ENCODE measurements around the gene FHL1.
A peak's percentile ranks its signal among the peaks of the same experiment; 100 is the strongest.
"Not testable (repeated sequence)": the region's sequence is repeated elsewhere in the genome, so short reads cannot be mapped to it uniquely, and the experiment has no call there.

FHL1 gene

DNA sequence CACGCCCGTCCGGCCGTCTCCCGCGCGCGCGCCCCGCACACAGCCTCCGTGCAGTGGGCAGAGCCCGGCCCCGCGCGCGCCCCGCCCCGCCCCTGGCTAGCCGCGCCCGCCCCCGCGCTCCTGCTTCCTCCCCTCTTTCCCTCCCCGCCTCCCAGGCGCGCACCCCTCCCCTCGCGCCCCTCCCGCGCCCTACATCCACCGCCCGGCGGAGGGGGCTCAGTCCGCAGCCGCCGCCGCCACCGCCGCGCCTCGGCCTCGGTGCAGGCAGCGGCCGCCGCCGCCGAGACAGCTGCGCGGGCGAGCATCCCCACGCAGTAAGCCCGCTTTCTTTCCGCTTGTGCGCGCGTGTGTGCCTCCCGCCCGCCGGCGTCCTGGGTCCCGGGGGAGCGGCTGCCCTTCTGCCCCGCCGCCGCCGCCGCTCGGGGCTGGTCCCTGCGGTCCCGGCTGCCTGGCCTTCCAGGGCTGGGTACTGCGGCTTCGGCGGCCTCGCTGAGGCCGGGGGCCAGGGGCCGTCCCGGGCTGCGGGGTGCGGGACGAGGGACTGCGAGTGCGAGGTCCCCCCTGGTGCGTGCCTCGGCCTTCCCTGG lies at the start of gene FHL1:
Gene FHL1 (plus strand): TSS at position 219 of the 587 bp plus-strand sequence.
- no peaks in the 10 kb centered on the region for H3K36me3 ChIP-seq (ENCODE audit: insufficient read depth, low read depth, low read length)
- H3K27ac ChIP-seq (ENCODE audit: low read length): no peak within 1 kb of the TSS
- peaks cover 31% of the 10 kb centered on the region for H3K27me3 ChIP-seq (ENCODE audit: insufficient read depth, low read length)
- no peaks in the 10 kb centered on the region for H3K9me3 ChIP-seq (ENCODE audit: insufficient read depth, low read depth, low read length)
- no peaks in the 10 kb centered on the region for H3K4me1 ChIP-seq (ENCODE audit: insufficient read depth, low read length)
- peak within 1 kb of the TSS; percentile 57; the same call in 1 of the 2 replicates for H3K9ac ChIP-seq (ENCODE audit: low read depth, low read length)
- peak within 1 kb of the TSS; percentile 71 for H3K4me3 ChIP-seq (ENCODE audit: low read length)

DNA sequence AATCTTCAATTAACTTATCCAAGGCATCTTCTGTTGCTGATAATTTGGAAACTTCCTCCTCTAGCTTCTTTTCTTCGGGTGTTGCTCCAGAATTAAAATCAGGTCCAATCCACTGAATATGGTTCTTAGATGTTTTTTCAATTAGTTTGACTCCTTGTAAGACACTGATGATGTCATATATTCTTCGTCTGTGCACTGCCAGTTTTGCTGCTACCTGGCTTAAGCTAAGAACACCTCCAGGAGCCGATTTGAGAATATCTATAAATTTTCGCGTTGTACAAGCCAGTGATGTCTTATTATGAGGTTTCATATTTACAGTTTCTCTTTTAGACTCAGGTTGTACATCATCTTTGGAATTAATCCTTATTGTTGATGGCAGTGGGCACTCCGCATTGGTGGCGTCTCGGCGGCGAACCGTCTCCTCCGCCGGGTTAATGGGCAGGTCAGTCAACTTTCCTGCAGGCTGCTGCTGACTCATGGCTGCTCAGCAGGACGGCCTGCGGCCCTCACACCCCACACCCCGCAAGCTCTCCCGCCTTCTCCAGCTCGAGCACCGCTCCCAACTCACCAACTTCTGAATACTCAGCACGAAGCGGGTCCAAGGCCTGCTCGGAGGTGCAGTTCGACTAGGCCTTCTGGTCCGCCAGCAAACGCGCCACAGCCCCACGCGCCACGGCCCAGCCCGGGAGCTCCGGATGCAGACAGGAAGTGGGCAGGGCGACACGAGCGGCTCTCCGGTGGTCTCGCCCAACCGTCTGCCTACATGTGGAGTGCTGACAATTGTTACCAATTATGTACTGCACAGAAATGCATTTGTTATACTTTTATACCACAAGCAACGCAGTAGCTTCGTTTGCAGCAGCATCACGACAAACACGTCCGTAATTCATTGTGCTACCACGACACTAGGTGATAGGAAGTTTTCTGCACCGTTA lies 49.2 kb upstream of the FHL1 start:
- H3K9me3 ChIP-seq (ENCODE audit: insufficient read depth, low read depth, low read length): no peaks in the 10 kb centered on the region
- H3K4me1 ChIP-seq (ENCODE audit: insufficient read depth, low read length): no peaks in the 10 kb centered on the region; the same call in 1 of the 2 replicates
- no peaks in the 10 kb centered on the region for H3K36me3 ChIP-seq (ENCODE audit: insufficient read depth, low read depth, low read length)
- no peaks in the 10 kb centered on the region for H3K27me3 ChIP-seq (ENCODE audit: insufficient read depth, low read length)
- H3K27ac ChIP-seq (ENCODE audit: low read length): no peak overlapping the region
- H3K9ac ChIP-seq (ENCODE audit: low read depth, low read length): no peak overlapping the region
- no peak overlapping the region for H3K4me3 ChIP-seq (ENCODE audit: low read length)

DNA sequence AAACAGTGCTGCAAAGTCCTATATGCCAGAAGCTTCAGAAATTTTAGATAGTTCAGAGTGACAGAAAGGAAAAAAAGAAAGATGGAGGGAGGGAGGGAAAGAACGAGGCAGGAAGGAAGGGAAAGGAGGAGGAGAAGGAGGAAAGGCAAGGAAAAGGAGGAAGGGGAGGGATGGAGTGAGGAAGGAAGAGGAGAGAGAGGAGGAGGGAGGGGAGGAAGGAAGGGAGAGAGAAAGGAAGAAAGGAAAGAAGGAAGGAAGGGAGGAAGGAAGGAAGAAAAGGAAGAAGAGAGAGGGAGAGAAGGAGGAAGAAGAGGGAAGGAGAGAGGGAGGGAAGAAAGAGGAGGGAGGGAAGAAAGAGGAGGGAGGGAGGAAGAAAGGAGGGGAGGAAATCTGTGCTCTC lies 42.4 kb upstream of the FHL1 start:
- no peak overlapping the region for H3K9ac ChIP-seq (ENCODE audit: low read depth, low read length)
- no peaks in the 10 kb centered on the region for H3K9me3 ChIP-seq (ENCODE audit: insufficient read depth, low read depth, low read length)
- H3K4me1 ChIP-seq (ENCODE audit: insufficient read depth, low read length): no peaks in the 10 kb centered on the region
- no peak overlapping the region for H3K27ac ChIP-seq (ENCODE audit: low read length)
- H3K36me3 ChIP-seq (ENCODE audit: insufficient read depth, low read depth, low read length): no peaks in the 10 kb centered on the region
- H3K4me3 ChIP-seq (ENCODE audit: low read length): no peak overlapping the region
- no peaks in the 10 kb centered on the region for H3K27me3 ChIP-seq (ENCODE audit: insufficient read depth, low read length)

GRCh38 chrX:136106920-136107528 lies 40.3 kb upstream of the FHL1 start:
- H3K36me3 ChIP-seq (ENCODE audit: insufficient read depth, low read depth, low read length): no peaks in the 10 kb centered on the region
- no peak overlapping the region for H3K27ac ChIP-seq (ENCODE audit: low read length)
- no peaks in the 10 kb centered on the region for H3K9me3 ChIP-seq (ENCODE audit: insufficient read depth, low read depth, low read length)
- no peak overlapping the region for H3K9ac ChIP-seq (ENCODE audit: low read depth, low read length)
- H3K4me1 ChIP-seq (ENCODE audit: insufficient read depth, low read length): no peaks in the 10 kb centered on the region
- H3K27me3 ChIP-seq (ENCODE audit: insufficient read depth, low read length): no peaks in the 10 kb centered on the region
- H3K4me3 ChIP-seq (ENCODE audit: low read length): no peak overlapping the region

- not testable (repeated sequence) for H3K27me3 ChIP-seq (ENCODE audit: insufficient read depth, low read length); H3K36me3 ChIP-seq (ENCODE audit: insufficient read depth, low read depth, low read length); H3K9me3 ChIP-seq (ENCODE audit: insufficient read depth, low read depth, low read length); H3K27ac ChIP-seq (ENCODE audit: low read length); H3K9ac ChIP-seq (ENCODE audit: low read depth, low read length); H3K4me3 ChIP-seq (ENCODE audit: low read length); H3K4me1 ChIP-seq (ENCODE audit: insufficient read depth, low read length)
These were observed 38.4 kb upstream of the FHL1 start for GRCh38 chrX:136108905-136109304.

DNA sequence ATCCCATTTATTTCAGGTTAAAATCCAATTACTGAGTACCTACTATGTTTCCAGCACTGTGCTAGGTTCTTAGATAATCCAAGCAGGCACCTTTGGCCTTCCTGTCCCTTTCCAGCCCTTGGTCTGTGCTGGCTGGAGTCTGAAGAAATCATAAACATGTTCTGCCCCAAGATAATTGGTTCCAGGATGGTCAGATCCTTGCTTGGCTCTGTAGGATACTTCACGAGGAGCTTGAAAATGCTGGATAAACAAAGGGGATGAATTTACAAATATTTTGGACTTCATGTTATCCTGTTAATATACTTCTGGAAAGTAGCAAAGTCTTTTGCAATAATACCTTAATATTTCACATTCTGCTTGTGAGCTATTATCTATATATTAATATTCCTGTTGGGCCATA lies 35.0 kb upstream of the FHL1 start:
- Histone ChIP-seq H3K9me3 (ENCODE audit: insufficient read depth, low read depth, low read length) (no peaks in the 10 kb centered on the region), H3K27me3 (ENCODE audit: insufficient read depth, low read length) (no peaks in the 10 kb centered on the region), H3K27ac (ENCODE audit: low read length) (no peak overlapping the region), H3K36me3 (ENCODE audit: insufficient read depth, low read depth, low read length) (no peaks in the 10 kb centered on the region), H3K4me1 (ENCODE audit: insufficient read depth, low read length) (no peaks in the 10 kb centered on the region), H3K9ac (ENCODE audit: low read depth, low read length) (no peak overlapping the region), H3K4me3 (ENCODE audit: low read length) (no peak overlapping the region)

GRCh38 chrX:136112778-136113177 lies 34.6 kb upstream of the FHL1 start:
- no peaks in the 10 kb centered on the region for H3K27me3 ChIP-seq (ENCODE audit: insufficient read depth, low read length)
- H3K4me3 ChIP-seq (ENCODE audit: low read length): no peak overlapping the region
- no peaks in the 10 kb centered on the region for H3K9me3 ChIP-seq (ENCODE audit: insufficient read depth, low read depth, low read length)

GRCh38 chrX:136115126-136115903 lies 32.0 kb upstream of the FHL1 start:
- Histone ChIP-seq H3K9me3 (ENCODE audit: insufficient read depth, low read depth, low read length) (no peaks in the 10 kb centered on the region), H3K4me3 (ENCODE audit: low read length) (no peak overlapping the region), H3K4me1 (ENCODE audit: insufficient read depth, low read length) (no peaks in the 10 kb centered on the region), H3K27me3 (ENCODE audit: insufficient read depth, low read length) (no peaks in the 10 kb centered on the region), H3K27ac (ENCODE audit: low read length) (no peak overlapping the region), H3K9ac (ENCODE audit: low read depth, low read length) (no peak overlapping the region), H3K36me3 (ENCODE audit: insufficient read depth, low read depth, low read length) (no peaks in the 10 kb centered on the region)

More at GRCh38 chrX:136112778-136113177, 34.6 kb upstream of the FHL1 start:
- no peaks in the 10 kb centered on the region for H3K36me3 ChIP-seq (ENCODE audit: insufficient read depth, low read depth, low read length)
- H3K4me1 ChIP-seq (ENCODE audit: insufficient read depth, low read length): no peaks in the 10 kb centered on the region
- H3K27ac ChIP-seq (ENCODE audit: low read length): no peak overlapping the region
- H3K9ac ChIP-seq (ENCODE audit: low read depth, low read length): no peak overlapping the region

GRCh38 chrX:136115904-136116297 lies 31.4 kb upstream of the FHL1 start:
- H3K27ac ChIP-seq (ENCODE audit: low read length): no peak overlapping the region
- no peaks in the 10 kb centered on the region for H3K4me1 ChIP-seq (ENCODE audit: insufficient read depth, low read length)
- no peak overlapping the region for H3K9ac ChIP-seq (ENCODE audit: low read depth, low read length)
- no peak overlapping the region for H3K4me3 ChIP-seq (ENCODE audit: low read length)
- no peaks in the 10 kb centered on the region for H3K27me3 ChIP-seq (ENCODE audit: insufficient read depth, low read length)
- no peaks in the 10 kb centered on the region for H3K9me3 ChIP-seq (ENCODE audit: insufficient read depth, low read depth, low read length)
- H3K36me3 ChIP-seq (ENCODE audit: insufficient read depth, low read depth, low read length): no peaks in the 10 kb centered on the region

DNA sequence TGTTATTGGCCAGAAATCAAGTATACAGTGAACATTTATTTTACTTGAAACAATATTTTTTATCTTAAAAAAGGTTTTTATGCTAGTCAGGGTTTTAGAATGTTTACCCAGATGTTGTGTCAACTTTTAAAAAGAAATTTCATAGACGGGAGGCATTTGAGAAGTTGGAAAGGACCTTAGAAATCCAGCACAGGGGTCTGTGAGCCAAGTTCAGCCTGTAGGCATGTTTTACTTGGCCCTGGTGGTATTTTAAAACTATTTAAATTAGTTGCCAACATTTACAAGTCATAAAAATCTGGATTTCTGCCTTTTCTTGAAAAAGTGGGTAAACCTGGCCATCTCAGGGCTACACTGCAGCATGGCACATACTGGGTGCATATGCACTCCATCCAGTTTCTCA lies 25.5 kb upstream of the FHL1 start:
- Histone ChIP-seq H3K27ac (ENCODE audit: low read length) (no peak overlapping the region), H3K36me3 (ENCODE audit: insufficient read depth, low read depth, low read length) (no peaks in the 10 kb centered on the region), H3K9ac (ENCODE audit: low read depth, low read length) (no peak overlapping the region), H3K27me3 (ENCODE audit: insufficient read depth, low read length) (no peaks in the 10 kb centered on the region), H3K4me3 (ENCODE audit: low read length) (no peak overlapping the region), H3K9me3 (ENCODE audit: insufficient read depth, low read depth, low read length) (no peaks in the 10 kb centered on the region), H3K4me1 (ENCODE audit: insufficient read depth, low read length) (no peaks in the 10 kb centered on the region)

GRCh38 chrX:136122207-136122606 lies 25.1 kb upstream of the FHL1 start:
- no peaks in the 10 kb centered on the region for H3K4me1 ChIP-seq (ENCODE audit: insufficient read depth, low read length)
- H3K36me3 ChIP-seq (ENCODE audit: insufficient read depth, low read depth, low read length): no peaks in the 10 kb centered on the region
- H3K9ac ChIP-seq (ENCODE audit: low read depth, low read length): no peak overlapping the region
- H3K9me3 ChIP-seq (ENCODE audit: insufficient read depth, low read depth, low read length): no peaks in the 10 kb centered on the region
- H3K27ac ChIP-seq (ENCODE audit: low read length): no peak overlapping the region
- H3K4me3 ChIP-seq (ENCODE audit: low read length): no peak overlapping the region
- no peaks in the 10 kb centered on the region for H3K27me3 ChIP-seq (ENCODE audit: insufficient read depth, low read length)
